Measurements from ENCODE around the gene MAJIN. TPM values are rescaled to one million over a fixed set of nuclear protein-coding genes. Genes with fewer than 3 reads are reported as not detected.

Gene MAJIN
- total and polyA plus RNA-seq, 11 donors: not detected

GRCh38 chr11:64915376-64915887 lies 56.5 kb downstream of the MAJIN start:
- Histone ChIP-seq H3K9me3 (no peaks in the 10 kb centered on the region), H3K36me3 (peaks cover 0 to 41% (median 39%) of the 10 kb centered on the region in 9 donors), H3K4me1 (peaks cover 0 to 42% (median 26%) of the 10 kb centered on the region in 12 donors), H3K27me3 (no peaks in the 10 kb centered on the region), H3K4me3 (peak overlapping the region in 6 of 12 donors; percentile 67 to 100 (median 97)), H3K27ac (peak overlapping the region in 2 of 12 donors; percentile 85 to 95)
- ATAC-seq (no peak), DNase-seq (no peak)
- 72 to 75% (median 74%) methylated on average over 7 of the region's 7 CpGs for WGBS, 4 donors
- no peak for TF ChIP-seq POLR2A (IDR thresholded peaks at IDR 0.05)
- TF ChIP-seq, protein P1, sequence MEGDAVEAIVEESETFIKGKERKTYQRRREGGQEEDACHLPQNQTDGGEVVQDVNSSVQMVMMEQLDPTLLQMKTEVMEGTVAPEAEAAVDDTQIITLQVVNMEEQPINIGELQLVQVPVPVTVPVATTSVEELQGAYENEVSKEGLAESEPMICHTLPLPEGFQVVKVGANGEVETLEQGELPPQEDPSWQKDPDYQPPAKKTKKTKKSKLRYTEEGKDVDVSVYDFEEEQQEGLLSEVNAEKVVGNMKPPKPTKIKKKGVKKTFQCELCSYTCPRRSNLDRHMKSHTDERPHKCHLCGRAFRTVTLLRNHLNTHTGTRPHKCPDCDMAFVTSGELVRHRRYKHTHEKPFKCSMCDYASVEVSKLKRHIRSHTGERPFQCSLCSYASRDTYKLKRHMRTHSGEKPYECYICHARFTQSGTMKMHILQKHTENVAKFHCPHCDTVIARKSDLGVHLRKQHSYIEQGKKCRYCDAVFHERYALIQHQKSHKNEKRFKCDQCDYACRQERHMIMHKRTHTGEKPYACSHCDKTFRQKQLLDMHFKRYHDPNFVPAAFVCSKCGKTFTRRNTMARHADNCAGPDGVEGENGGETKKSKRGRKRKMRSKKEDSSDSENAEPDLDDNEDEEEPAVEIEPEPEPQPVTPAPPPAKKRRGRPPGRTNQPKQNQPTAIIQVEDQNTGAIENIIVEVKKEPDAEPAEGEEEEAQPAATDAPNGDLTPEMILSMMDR (IDR thresholded peaks at IDR 0.05): no peak
- intact Hi-C loops (cut with DNase I): loop anchor here in 6 of 10 donors (5.0 to 10.0 kb wide), 4 partner anchors 82 to 189 kb away; partner anchors contain the start of genes SNX15 (in 3 of the 6), ARL2 (in 2 of the 6) and BATF2 (in 1 of the 6)

DNA sequence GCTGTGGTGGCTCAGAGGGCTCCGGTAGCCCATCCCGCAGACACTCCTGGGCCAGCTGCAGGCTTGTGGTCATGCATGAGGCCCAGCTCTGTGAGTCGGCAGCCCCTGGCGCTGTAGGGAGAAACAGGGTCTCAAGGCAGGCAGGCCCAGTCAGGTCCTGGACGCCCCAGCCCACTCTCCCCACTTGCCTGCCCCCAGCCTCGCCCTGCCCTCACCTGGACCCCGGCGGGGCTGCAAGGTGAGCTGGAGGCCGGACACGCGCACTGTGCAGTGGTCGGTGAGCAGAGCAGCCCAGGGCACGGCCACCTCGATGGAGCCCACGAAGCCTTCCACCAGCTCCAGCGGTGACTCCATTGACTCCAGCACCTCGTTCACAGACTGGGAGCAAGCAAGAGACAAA lies 57.8 kb downstream of the MAJIN start:
- Histone ChIP-seq H3K36me3 (peaks cover 0 to 54% (median 52%) of the 10 kb centered on the region in 9 donors), H3K4me3 (no peak overlapping the region), H3K9me3 (no peaks in the 10 kb centered on the region), H3K4me1 (peaks cover 0 to 33% (median 23%) of the 10 kb centered on the region in 12 donors), H3K27me3 (no peaks in the 10 kb centered on the region), H3K27ac (no peak overlapping the region)
- no peak for TF ChIP-seq POLR2A (IDR thresholded peaks at IDR 0.05)
- TF ChIP-seq, protein P1 (IDR thresholded peaks at IDR 0.05): no peak
- WGBS, 4 donors: 84 to 98% (median 96%) methylated on average over 7 to 17 of the region's 17 CpGs
- intact Hi-C loops (cut with DNase I): loop anchor here in 1 of 10 donors (10.0 kb wide), 1 partner anchor 191 kb away; no protein-coding TSS in a partner anchor
- DNase-seq (no peak), ATAC-seq (no peak)

GRCh38 chr11:64913171-64913727 lies 58.7 kb downstream of the MAJIN start:
- Histone ChIP-seq H3K4me3 (no peak overlapping the region), H3K27ac (no peak overlapping the region), H3K27me3 (no peaks in the 10 kb centered on the region), H3K9me3 (no peaks in the 10 kb centered on the region), H3K36me3 (peaks cover 0 to 63% (median 60%) of the 10 kb centered on the region in 9 donors), H3K4me1 (peaks cover 0 to 25% (median 17%) of the 10 kb centered on the region in 12 donors)
- ATAC-seq: no peak
- WGBS, 4 donors: 90 to 94% (median 91%) methylated on average over 14 to 18 of the region's 18 CpGs
- DNase-seq: no peak
- TF ChIP-seq POLR2A (IDR thresholded peaks at IDR 0.05): no peak
- TF ChIP-seq, protein P1 (IDR thresholded peaks at IDR 0.05): no peak
- intact Hi-C loops (cut with DNase I): loop anchor here in 1 of 10 donors (10.0 kb wide), 1 partner anchor 192 kb away; no protein-coding TSS in a partner anchor

DNA sequence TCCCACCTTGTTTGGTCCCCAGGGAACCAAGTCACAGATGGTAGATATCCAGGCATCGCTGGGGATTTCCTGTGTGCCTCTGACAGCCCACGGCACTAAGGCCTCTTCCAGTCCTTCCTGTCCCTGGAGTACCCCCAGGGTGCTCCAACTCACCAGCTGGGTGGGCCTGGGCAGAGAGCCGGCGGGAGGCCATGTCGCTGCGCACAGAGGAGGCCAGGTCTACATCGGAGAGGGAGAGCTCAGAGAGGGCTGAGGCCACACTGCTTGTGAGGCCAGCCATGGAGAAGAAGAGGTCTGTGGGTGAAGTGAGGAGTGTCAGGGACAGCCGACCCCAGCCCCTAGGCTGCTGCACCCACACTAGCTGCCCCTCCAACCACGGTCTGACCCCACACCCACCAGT lies 60.2 kb downstream of the MAJIN start:
- intact Hi-C loops (cut with DNase I): loop anchor here in 1 of 10 donors (10.0 kb wide), 1 partner anchor 193 kb away; no protein-coding TSS in a partner anchor
- 86 to 93% (median 89%) methylated on average over 6 to 9 of the region's 9 CpGs for WGBS, 4 donors
- Histone ChIP-seq H3K9me3 (no peaks in the 10 kb centered on the region), H3K4me1 (peaks cover 0 to 17% (median 14%) of the 10 kb centered on the region in 12 donors), H3K27me3 (no peaks in the 10 kb centered on the region), H3K36me3 (peaks cover 0 to 79% (median 75%) of the 10 kb centered on the region in 9 donors), H3K27ac (no peak overlapping the region), H3K4me3 (no peak overlapping the region)
- no peak for ATAC-seq
- DNase-seq: no peak
- TF ChIP-seq, protein P1 (IDR thresholded peaks at IDR 0.05): no peak
- TF ChIP-seq POLR2A (IDR thresholded peaks at IDR 0.05): no peak

Measured in heart left ventricle (tissue), 16 donors.